ENCODE results near the gene NDUFB11. TPM values are rescaled to one million over a fixed set of nuclear protein-coding genes. Genes with fewer than 3 reads are reported as not detected.

Gene NDUFB11
- total RNA-seq, 4 donors from 2014 or later, result 58.3 to 87.5 (median 76.3) TPM

DNA sequence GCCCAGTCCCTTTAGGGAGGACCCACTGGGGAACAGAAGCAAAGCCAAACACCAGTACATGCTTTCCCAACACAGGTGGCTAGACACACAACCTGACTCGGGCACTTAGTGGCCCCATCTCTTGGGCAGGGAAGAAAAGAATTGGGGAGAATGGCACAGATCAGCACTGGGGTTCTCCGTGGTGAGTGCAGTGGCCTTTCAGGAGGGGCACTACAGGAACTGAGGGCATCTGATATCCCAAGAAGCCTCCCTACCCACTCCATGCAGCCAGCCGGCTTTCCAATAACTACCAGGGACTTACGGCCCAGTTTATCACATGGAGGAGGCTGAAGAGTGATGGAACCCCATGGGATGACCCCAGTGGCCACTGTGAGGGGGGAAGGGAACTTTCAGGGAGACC lies 43.3 kb downstream of the NDUFB11 start:
- no peaks in the 10 kb centered on the region for H3K36me3 ChIP-seq
- H3K27me3 ChIP-seq, result no peaks in the 10 kb centered on the region
- no peak overlapping the region for H3K27ac ChIP-seq (replicated peaks in 1 of 4)
- H3K4me3 ChIP-seq, result no peak overlapping the region
- DNase-seq (ENCODE audit: extremely low spot score), result no peak
- TF ChIP-seq POLR2A (IDR thresholded peaks at IDR 0.05; ENCODE audit: low read depth), result no peak
- H3K9me3 ChIP-seq, result no peaks in the 10 kb centered on the region
- no peaks in the 10 kb centered on the region for H3K4me1 ChIP-seq
- intact Hi-C loops (cut with DNase I), result no loop called here
- 83% methylated on average over 3 of the region's 4 CpGs for WGBS

DNA sequence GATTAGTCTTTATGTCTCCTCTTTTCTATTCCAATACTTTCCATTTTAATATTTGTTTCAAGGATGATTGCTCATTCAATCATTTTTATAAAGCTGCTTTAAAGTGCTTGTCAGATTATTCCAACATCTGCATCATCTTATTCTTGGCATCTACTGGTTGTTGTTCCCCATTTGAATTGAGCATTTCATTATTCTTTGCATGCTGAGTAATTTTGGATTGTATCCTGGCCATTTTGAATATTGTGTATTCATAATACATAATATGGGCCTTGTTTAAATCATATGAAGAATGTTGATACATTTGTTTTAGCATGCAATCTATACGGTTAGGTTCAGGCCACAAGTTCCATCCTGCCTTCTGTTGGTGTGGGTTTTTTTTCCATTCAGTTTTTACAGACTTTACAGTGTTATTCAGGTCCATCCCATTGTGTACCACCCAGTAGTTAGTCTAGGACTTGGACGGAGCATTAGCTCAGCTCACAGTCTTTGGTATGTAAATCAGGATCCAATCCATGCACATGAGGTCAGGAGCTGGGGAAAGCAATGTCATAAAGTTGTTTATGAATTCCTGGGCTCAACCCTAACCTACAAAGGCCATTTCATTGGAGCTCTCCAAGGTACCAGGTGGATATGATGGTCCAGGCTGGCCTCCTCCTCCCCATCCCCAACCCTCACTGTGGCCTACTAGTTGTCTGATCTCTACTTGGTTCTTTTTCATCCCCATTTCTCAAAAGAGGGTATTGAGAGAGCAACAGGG lies 46.0 kb downstream of the NDUFB11 start:
- no peak overlapping the region for H3K4me3 ChIP-seq
- WGBS, result 89% methylated on average over 2 of the region's 2 CpGs
- H3K27me3 ChIP-seq, result no peaks in the 10 kb centered on the region
- no peaks in the 10 kb centered on the region for H3K9me3 ChIP-seq
- intact Hi-C loops (cut with DNase I), result no loop called here
- no peaks in the 10 kb centered on the region for H3K4me1 ChIP-seq
- H3K27ac ChIP-seq (replicated peaks in 1 of 4), result no peak overlapping the region
- DNase-seq (ENCODE audit: extremely low spot score), result no peak
- H3K36me3 ChIP-seq, result no peaks in the 10 kb centered on the region
- TF ChIP-seq, protein P1, sequence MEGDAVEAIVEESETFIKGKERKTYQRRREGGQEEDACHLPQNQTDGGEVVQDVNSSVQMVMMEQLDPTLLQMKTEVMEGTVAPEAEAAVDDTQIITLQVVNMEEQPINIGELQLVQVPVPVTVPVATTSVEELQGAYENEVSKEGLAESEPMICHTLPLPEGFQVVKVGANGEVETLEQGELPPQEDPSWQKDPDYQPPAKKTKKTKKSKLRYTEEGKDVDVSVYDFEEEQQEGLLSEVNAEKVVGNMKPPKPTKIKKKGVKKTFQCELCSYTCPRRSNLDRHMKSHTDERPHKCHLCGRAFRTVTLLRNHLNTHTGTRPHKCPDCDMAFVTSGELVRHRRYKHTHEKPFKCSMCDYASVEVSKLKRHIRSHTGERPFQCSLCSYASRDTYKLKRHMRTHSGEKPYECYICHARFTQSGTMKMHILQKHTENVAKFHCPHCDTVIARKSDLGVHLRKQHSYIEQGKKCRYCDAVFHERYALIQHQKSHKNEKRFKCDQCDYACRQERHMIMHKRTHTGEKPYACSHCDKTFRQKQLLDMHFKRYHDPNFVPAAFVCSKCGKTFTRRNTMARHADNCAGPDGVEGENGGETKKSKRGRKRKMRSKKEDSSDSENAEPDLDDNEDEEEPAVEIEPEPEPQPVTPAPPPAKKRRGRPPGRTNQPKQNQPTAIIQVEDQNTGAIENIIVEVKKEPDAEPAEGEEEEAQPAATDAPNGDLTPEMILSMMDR (IDR thresholded peaks at IDR 0.05), result no peak
- TF ChIP-seq POLR2A (IDR thresholded peaks at IDR 0.05; ENCODE audit: low read depth) (no peak), POLR2AphosphoS5 (IDR thresholded peaks at IDR 0.05) (no peak), EP300 (IDR thresholded peaks at IDR 0.05) (no peak)

DNA sequence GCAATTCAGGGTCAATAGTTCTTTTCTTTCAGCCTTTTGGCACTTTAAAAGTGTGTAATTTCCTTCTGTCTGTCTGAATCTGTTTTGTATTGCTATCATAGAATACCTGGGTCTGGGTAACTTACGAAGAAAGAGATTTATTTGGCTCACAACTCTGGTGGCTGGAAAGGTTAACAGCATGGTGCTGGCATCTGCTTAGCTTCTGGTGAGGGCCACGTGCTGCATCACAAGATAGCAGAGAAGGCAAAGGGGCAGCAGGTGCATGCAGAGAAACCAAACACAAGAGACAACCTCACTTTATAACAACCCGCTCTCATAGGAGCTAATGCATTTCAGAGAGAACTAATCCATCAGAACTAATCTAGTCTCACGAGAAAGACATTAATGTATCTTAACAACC lies 47.5 kb downstream of the NDUFB11 start:
- WGBS, result 67% methylated on average over 4 of the region's 4 CpGs

DNA sequence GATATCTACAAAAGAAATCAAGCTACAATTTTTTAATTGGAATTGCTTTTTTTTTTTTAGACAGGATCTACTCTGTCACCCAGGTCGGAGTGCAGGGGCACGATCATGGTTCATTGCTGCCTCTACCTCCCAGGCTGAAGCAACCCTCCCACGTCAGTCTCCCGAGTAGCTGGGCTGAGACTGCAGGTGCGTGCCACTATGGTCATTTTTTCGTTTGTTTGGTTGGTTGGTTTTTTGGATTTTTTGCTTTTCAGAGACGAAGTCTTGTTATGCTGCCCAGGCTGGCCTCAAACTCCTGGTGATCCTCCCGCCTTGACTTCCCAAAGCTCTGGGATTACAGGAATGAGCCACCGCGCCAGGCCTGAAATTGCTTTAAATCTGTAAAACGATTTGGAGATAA lies 50.6 kb downstream of the NDUFB11 start:
- TF ChIP-seq, protein P1 (IDR thresholded peaks at IDR 0.05), result no peak
- no peak for TF ChIP-seq EP300 (IDR thresholded peaks at IDR 0.05)
- no peak for TF ChIP-seq POLR2A (IDR thresholded peaks at IDR 0.05; ENCODE audit: low read depth)
- TF ChIP-seq POLR2AphosphoS5 (IDR thresholded peaks at IDR 0.05), result no peak
- H3K4me3 ChIP-seq, result no peak overlapping the region
- no peak for DNase-seq (ENCODE audit: extremely low spot score)
- H3K4me1 ChIP-seq, result no peaks in the 10 kb centered on the region
- no peak overlapping the region for H3K27ac ChIP-seq (replicated peaks in 1 of 4)
- 85% methylated on average over 11 of the region's 11 CpGs for WGBS
- H3K36me3 ChIP-seq, result no peaks in the 10 kb centered on the region
- H3K9me3 ChIP-seq, result no peaks in the 10 kb centered on the region
- H3K27me3 ChIP-seq, result no peaks in the 10 kb centered on the region
- intact Hi-C loops (cut with DNase I), result no loop called here

More for the DNA sequence above, 47.5 kb downstream of the NDUFB11 start:
- no peak for DNase-seq (ENCODE audit: extremely low spot score)
- H3K4me3 ChIP-seq, result no peak overlapping the region
- intact Hi-C loops (cut with DNase I), result no loop called here
- no peaks in the 10 kb centered on the region for H3K9me3 ChIP-seq
- TF ChIP-seq, protein P1 (IDR thresholded peaks at IDR 0.05), result no peak
- TF ChIP-seq EP300 (IDR thresholded peaks at IDR 0.05) (no peak), POLR2AphosphoS5 (IDR thresholded peaks at IDR 0.05) (no peak), POLR2A (IDR thresholded peaks at IDR 0.05; ENCODE audit: low read depth) (no peak)
- H3K27me3 ChIP-seq, result no peaks in the 10 kb centered on the region
- H3K36me3 ChIP-seq, result no peaks in the 10 kb centered on the region
- H3K27ac ChIP-seq (replicated peaks in 1 of 4), result no peak overlapping the region
- no peaks in the 10 kb centered on the region for H3K4me1 ChIP-seq

DNA sequence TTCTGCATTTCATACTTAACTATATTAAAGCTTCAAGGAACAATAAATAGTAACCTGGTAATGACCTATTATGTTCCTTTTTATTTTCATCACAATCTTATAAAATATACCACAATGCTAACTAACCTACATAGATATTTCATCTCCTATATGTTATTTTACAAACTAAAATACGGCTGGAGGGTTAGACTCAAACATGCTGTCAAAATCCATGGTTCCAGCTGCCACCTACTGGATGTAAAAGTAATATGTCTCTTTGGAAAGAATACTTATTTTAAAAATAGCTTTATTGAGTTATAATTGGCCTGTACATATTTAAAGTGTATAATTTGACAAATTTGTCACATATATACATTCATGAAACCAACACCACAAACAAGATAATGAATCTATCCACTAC lies 51.3 kb downstream of the NDUFB11 start:
- Histone ChIP-seq H3K27ac (replicated peaks in 1 of 4) (no peak overlapping the region), H3K4me3 (no peak overlapping the region), H3K9me3 (no peaks in the 10 kb centered on the region), H3K36me3 (no peaks in the 10 kb centered on the region), H3K4me1 (no peaks in the 10 kb centered on the region), H3K27me3 (no peaks in the 10 kb centered on the region)
- TF ChIP-seq EP300 (IDR thresholded peaks at IDR 0.05), result no peak
- TF ChIP-seq POLR2AphosphoS5 (IDR thresholded peaks at IDR 0.05), result no peak
- TF ChIP-seq, protein P1 (IDR thresholded peaks at IDR 0.05), result peak; percentile 22 to 39 (median 23)
- TF ChIP-seq POLR2A (IDR thresholded peaks at IDR 0.05; ENCODE audit: low read depth), result no peak
- 16% methylated on average over 1 of the region's 1 CpG for WGBS
- DNase-seq (ENCODE audit: extremely low spot score), result no peak
- intact Hi-C loops (cut with DNase I), result no loop called here

Small RNA genes within 50 kb of the gene (small RNA-seq; reads per million reads assigned to genes)
- 0 reads per million in 3 donors for gene RNU12-2P

Other genes starting within 250 kb of the NDUFB11 start
- gene JADE3, start 232.3 kb downstream of the NDUFB11 start, total RNA-seq, result 1 to 10 TPM; 7.8 to 9.6 (median 8.5) TPM
- gene RGN, start 66.3 kb downstream of the NDUFB11 start, total RNA-seq, result 10 to 100 TPM in 1 of 4 donors, 1 to 10 TPM in 3; 6.1 to 10.8 (median 7.6) TPM
- gene RBM10, start 519 bp upstream of the NDUFB11 start, total RNA-seq, result 10 to 100 TPM; 25.3 to 38.4 (median 29.8) TPM
- 100 to 1,000 TPM; 125 to 218 (median 147) TPM for gene UBA1, start 49.1 kb upstream of the NDUFB11 start, total RNA-seq
- gene CDK16, start 74.0 kb upstream of the NDUFB11 start, total RNA-seq, result 10 to 100 TPM; 51.9 to 87.1 (median 65.4) TPM
- gene USP11, start 88.3 kb upstream of the NDUFB11 start, total RNA-seq, result 10 to 100 TPM; 23.3 to 44.1 (median 38.2) TPM
- gene ZNF157, start 225.9 kb upstream of the NDUFB11 start, total RNA-seq, result under 1 TPM in 3 of 4 donors, not detected in 1; 0.17 to 0.42 (median 0.19) TPM